Posterior vena cava (tissue), 2 donors: Measurements from ENCODE around the gene SEMA3A. TPM values are rescaled to one million over a fixed set of nuclear protein-coding genes. Genes with fewer than 3 reads are reported as not detected.
"Not testable (repeated sequence)": the region's sequence is repeated elsewhere in the genome, so short reads cannot be mapped to it uniquely, and the experiment has no call there.

Source experiments
- DNase-seq: peaks from one replicate; pipeline ENCODE4 v3.0.0-alpha.2; 2020; ENCODE audit warnings: low spot score
- intact Hi-C, 2 donors: fragments of 100-400 bp; cut with DNase I; formaldehyde crosslinking; loops; one replicate each; pipeline versions ENCODE4 v1.14.1 to v1.14.2; 2022 to 2023
- long read RNA-seq, 2 donors: library from polyadenylated mRNA; unstranded; transcript quantifications; one replicate each; pipeline ENCODE4 v2.0.0, GENCODE V29; 2020 to 2021
- total RNA-seq, 2 donors: library from RNA; stranded (reverse); fragmentation: NEBNext Ultra II Directional; extraction: Animal tissue kit (Norgen Biotek cat#: 25700); gene quantifications; one replicate each; pipeline ENCODE4 v1.2.1, GENCODE V29; 2021
- donor health status: DM: yes; HTN: yes; CAD: no.
- donor health status: DM: yes; HTN: yes; CAD: no.

Gene SEMA3A
- 10 to 100 TPM; 10.9 to 19.4 TPM for total RNA-seq
- long read RNA-seq, donor 1, partial matches to known transcripts, result 0 of 5 reads
- long read RNA-seq, donor 1, other reads (novel, unspliced or antisense), result 5 of 5 reads
- long read RNA-seq, donor 2, full-length matches to known transcripts, result 3 of 6 reads
- long read RNA-seq, donor 2, partial matches to known transcripts, result 0 of 6 reads
- long read RNA-seq, donor 2, other reads (novel, unspliced or antisense), result 3 of 6 reads

DNA sequence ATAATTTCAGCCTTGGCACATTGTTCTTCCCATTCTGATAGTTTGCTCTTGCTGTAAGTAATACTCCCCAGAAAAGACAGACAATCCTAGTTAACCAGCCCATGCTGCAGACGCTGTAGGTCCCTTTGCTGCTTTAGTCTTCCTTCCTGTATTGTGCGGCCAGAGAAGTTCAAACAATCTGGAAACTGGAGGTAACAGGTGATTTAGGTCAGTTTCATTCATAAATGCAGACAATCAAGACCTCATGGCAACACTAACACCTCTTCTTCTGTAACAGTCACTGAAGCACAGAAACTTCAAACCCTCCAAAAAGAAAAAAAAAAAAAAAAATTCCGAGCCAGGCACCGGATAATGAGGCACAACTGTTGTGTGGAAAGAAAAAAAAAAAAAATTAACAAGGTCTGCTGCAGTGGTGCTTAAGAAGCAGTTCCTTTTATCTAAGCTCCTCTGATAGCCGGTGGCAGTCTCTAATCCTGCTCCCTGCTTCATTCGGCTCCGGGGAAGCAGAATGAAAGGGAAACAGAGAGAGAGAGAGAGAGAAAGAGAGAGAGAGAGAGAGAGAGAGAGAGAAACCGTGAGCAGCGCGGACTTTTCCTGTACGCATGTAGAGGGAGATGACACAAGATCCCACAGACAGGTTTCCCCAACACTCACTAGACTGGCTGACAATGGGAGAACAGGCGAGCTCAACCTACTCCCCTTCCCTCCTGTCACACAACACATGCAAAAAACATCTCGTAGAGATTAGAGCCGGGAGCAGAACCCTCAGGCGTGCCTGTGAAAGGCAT lies at the start of gene SEMA3A:
Gene SEMA3A, minus strand, starts transcription at position 306 of the 788 bp plus-strand sequence. Its CDS starts 203 bp downstream, at position 103.
- no peak for DNase-seq
- intact Hi-C loops, result no loop called here

DNA sequence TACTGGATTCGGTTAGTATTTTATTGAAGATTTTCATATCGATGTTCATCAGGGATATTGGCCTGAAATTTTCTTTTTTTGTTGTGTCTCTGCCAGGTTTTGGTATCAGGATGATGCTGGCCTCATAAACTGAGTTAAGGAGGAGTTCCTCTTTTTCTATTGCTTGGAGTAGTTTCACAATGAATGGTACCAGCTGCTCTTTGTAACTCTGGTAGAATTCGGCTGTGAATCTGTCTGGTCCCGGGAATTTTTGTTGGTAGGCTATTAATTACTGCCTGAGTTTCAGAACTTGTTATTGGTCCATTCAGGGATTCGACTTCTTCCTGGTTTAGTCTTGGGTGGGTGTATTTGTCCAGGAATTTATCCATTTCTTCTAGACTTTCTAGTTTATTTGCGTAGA lies 48.4 kb upstream of the SEMA3A start:
- not testable (repeated sequence) for DNase-seq
- intact Hi-C loops, result loop anchor here in 1 of 2 donors (10.0 kb wide), 1 partner anchor 1312 kb away; no protein-coding TSS in a partner anchor

DNA sequence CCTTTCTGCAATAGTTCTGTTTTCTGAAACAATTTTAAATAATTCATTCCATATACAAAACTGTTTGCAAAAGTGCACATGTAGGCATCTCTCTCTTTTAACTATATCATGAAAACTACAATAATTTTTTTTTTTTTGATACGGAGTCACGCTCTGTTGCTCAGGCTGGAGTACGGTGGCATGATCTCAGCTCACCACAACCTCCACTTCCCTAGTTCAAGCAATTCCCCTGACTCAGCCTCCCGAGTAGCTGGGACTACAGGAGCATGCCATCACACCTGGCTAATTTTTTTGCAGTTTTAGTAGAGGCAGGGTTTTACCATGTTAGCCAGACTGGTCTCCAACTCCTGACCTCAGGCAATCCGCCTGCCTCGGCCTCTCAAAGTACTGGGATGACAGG lies 44.0 kb upstream of the SEMA3A start:
- intact Hi-C loops, result no loop called here
- DNase-seq, result no peak

DNA sequence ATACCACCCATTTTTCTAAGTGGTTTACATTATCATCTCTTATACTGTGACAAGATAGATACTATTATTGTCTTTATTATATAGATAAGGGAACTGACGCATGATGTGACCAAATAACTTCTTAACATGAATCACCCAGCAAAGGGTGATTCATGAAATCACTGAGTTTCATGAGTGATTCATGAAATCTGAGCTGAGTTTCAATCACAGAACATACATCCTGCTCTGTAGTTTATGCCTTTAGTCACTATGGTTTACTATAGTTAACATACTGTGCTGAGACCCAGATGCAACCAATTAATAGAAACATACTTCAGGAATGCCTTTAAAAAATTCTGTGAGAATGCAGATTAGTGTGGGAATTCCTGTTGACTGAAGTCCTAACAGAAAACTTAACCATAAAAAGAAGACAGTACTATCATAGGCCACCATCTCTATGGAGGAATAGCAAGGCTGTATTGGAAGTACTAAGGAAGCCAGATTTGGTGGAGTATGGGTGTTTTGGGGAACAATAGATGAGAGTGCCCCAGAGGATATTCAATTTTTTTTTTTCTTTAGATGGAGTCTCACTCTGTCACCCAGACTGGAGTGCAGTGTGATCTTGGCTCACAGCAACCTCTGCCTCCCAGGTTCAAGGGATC lies 43.1 kb upstream of the SEMA3A start:
- intact Hi-C loops, result no loop called here

DNA sequence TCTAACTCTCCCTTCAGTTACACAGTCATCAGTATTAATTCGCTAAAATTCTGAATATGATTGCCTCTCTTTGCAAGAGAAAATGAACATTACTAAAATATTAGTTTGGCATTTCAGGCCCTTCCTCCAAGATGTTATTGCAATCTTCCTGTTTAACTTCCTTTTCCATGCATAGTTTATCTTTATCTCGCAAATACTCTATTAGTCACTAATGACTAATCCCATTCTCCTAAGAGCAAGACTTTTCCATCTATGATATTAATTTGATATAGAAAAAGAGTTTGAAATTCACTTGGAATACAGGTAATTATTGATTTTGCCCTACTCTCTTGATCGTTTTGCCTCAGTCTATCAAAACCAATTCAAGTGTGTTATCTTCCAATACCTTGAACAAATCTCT lies 41.8 kb upstream of the SEMA3A start:
- intact Hi-C loops, result no loop called here
- no peak for DNase-seq

More for the DNA sequence above, 43.1 kb upstream of the SEMA3A start:
- no peak for DNase-seq

DNA sequence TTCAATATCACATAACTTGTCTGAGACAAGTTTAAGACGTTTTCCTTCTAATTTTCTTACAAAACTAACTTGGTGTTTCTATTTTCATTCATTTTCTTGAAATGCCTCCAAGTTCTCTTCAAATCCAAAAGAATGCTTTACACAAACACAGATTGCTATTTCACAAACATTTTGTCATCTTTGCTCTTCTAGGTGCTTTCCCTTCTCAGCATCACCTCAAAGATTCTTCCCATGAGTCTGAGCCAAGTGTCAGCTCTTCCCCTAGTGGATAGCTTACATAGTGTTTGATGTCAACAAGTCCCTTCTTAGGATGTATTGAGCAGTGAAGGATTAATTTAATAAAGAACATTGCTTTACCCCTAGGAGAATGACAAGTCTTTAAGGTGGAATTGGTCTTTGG lies 38.1 kb upstream of the SEMA3A start:
- DNase-seq, result no peak
- intact Hi-C loops, result no loop called here

DNA sequence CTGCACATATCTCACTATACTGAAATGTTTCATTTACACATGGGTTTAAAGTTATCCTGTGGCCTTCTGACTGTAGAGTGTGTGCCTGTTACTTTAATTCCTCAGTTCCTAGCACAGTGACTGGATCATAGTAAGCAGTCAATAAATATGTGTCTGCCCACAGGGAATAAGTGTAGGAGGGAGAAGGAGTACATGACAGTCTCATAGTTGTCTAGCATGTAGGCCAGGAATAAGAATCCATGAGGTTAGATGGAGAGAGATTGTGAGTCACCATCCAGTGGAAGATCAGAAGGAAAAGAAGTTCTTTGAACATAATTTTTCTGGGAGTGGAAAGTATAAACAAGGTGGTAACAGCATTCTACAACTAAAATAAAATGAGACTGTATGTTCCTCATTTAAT lies 36.6 kb upstream of the SEMA3A start:
- intact Hi-C loops, result loop anchor here in 1 of 2 donors (1.0 kb wide), 1 partner anchor 46 kb away; no protein-coding TSS in a partner anchor

DNA sequence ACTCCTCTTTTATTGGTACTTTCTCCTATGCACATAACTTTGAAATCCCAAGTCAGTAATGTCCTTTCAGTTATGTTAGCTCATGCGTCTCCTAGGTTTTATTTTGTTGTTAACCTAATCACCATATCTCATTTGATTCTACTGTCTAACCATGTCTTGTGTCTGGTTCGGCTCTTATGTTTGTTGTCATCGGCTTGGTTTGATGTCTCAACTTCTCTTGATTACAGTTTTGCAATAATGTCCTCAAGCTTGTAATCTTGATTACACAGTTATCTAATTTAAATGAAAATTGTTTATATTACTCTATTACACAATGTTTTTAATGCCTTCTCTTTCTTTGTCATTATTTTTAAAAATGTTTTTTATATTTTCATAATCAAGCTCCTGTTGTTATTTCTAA lies 35.9 kb upstream of the SEMA3A start:
- intact Hi-C loops, result no loop called here
- no peak for DNase-seq

More for the DNA sequence above, 36.6 kb upstream of the SEMA3A start:
- DNase-seq, result no peak

DNA sequence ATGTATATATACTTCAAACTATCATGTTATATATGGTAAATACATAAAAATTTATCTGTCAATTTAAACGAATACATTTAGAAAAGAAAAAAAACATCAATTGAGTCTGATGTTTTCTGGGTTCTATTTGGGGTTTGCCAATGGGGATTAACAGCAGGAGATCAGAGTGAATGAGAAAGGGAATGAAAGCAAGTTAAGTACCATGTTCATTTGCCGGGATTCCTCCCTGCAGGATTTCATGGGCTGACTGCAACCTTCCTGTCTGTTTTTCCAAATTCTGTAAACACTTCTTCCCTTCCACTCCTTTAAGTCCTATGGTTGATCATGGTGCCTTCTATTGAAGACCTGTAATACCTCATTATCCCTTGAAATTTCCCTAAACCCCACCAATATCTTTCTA lies 33.9 kb upstream of the SEMA3A start:
- intact Hi-C loops, result loop anchor here in 1 of 2 donors (5.0 kb wide), 1 partner anchor 719 kb away; no protein-coding TSS in a partner anchor
- no peak for DNase-seq

DNA sequence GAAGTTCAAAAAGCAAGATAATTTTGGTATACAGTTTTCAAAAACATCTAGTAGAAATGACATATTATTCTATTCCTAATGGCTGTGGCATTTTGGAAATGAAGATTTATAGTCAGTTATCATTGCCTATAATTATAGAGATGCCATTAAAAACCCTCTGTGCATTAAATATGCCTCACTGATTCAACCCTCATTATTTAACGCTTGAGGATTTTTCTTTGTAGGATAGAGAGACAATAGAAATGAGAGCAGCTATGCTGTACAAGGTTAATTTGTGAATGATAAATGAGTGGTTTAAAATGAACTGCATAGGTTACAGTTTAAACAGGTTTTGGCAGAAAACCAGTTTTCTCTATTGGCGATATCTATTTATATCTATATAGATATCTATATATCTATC lies 32.2 kb upstream of the SEMA3A start:
- no peak for DNase-seq
- intact Hi-C loops, result loop anchor here in 1 of 2 donors (5.0 kb wide), 1 partner anchor 721 kb away; no protein-coding TSS in a partner anchor

DNA sequence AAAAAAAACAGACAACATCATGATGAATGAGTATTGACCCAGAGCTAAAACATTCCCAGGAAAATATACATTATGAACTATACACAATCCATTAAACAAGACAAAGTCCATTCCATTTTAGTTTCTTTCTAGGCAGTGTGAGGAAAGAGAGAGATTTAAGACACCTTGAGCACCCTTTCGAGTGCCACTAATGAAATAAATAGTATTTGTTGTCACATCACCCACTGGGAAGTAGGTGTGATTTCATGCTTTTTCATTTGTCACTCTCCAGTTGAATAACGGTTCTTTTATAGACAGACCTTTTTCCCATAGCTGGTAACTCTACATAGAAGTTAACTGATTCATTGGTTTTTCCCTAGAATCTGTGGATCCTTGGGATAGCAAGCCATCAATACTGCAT lies 29.9 kb upstream of the SEMA3A start:
- no peak for DNase-seq
- intact Hi-C loops, result no loop called here

DNA sequence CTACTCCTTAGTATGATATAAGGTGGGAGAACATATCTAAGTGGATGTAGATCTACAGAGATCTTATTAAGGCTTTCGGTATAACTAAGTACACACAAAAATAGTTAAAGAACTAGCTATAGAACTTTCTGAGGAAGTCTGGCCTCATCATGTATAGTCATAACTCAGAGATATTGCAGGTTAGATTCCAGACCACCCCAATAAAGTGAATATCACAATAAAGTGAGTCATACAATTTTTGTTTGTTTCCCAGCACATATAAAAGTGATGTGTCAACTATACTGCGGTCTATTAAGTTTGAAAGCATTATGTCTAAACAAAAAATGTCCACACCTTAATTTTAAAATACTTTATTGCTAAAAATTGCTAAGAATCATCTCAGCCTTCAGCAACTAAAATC lies 24.7 kb upstream of the SEMA3A start:
- intact Hi-C loops, result no loop called here
- DNase-seq, result no peak

DNA sequence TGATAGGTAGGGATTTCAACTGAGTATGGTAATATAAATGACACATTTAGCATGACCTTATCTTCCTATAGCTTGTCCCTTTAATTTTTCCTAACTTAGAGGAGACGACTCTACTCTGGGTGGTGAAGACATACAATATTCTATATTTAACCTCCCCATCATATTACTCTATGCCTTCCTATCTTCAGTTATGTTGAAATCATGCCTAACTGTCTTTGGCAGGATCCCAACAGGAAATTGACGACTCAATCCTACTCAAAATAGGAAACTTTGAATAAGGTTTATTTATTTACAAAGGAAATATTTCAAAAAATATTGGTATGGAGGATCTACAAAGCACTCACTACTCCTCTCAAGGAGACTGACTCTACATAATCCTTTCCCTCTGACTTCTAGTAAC lies 24.1 kb upstream of the SEMA3A start:
- DNase-seq, result no peak
- intact Hi-C loops, result no loop called here

DNA sequence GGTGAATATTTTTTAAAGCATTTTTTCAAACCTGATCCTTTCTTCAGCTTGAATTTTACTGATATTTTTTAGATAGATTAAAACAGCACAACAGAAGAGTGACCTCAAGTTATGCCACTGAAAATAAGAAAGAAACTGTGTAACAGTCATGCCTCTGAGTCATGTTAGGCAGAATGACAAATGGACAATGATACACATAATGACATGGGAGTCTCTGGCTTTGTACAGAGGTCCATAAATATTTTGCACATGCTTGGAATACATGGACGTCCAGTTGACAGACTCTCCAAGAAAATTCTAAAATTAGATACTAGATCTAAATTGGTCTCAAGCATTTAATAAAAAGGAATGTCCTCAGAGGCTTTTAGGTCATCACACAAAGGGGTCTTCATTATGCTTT lies 21.9 kb upstream of the SEMA3A start:
- no peak for DNase-seq

DNA sequence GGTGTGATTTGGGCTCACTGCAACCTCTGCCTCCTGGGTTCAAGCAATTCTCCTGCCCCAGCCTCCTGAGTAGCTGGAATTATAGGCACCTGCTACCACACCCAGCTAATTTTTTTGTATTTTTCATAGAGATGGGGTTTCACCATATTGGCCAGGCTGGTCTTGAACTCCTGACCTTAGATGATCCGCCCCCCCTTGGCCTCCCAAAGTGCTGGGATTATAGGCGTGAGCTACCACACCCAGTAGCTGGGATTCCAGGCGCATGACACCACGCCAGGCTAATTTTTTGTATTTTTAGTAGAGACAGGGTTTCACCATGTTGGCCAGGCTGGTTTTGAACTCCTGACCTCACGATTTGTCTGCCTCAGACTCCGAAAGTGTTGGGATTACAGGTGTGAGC lies 20.2 kb upstream of the SEMA3A start:
- DNase-seq, intact Hi-C loops: not testable (repeated sequence)

More for the DNA sequence above, 21.9 kb upstream of the SEMA3A start:
- intact Hi-C loops, result no loop called here

DNA sequence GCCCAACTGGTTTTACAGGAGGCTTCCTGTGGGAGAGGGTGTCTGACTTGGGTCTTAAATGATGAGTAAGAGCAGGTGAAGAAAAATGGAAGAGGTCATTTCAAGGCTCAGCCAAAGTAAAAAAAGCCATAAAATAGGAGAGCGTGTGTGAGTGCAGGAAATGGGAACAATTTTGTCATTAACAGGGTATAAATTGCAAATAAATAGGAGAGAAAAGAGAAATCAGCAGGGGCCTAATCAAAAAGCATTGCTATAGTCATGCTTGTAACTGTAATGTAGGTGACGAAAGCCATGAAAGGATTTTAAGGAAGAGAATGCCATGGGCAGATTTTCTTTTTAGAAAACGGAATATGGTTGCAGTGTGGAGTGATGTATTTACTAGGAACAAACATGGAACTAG lies 15.7 kb upstream of the SEMA3A start:
- intact Hi-C loops, result no loop called here
- DNase-seq, result no peak

DNA sequence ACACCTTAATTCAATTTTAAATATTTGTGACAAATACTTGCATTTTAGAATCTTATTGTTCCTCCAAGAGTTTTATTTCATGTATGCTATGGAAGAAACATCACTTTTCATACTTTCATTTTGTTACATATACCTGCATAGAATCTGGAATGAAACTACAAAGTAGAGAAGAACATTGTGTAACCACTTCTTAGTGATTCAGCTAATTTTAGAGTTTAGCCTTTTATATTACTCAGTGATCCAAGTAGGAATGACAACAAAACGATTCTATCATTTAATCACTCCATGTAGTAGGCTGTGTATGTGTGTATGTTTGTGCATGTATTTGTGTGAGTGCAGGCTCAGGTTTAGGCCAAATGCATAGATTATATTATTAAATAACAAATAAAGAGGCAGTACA lies 14.4 kb upstream of the SEMA3A start:
- intact Hi-C loops, result no loop called here
- no peak for DNase-seq

DNA sequence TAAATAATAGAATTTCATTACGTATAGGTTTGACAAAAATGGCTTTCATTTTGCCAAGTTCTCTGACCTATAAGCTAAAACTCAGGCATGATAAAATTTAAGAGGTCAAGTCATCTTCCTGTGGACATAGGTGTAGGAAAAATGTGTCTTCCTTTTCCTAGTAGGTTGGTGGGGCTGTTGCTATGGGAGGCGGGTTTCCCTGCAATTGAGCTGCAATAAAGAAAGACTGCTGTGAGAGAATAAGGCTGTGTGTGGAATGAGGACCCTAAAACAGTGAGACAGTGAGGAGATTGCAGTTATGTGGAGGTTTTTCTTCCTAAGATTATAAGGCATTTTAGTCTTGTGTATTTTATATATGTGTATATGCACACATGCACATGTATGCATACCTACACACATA lies 13.0 kb upstream of the SEMA3A start:
- no peak for DNase-seq
- intact Hi-C loops, result no loop called here

DNA sequence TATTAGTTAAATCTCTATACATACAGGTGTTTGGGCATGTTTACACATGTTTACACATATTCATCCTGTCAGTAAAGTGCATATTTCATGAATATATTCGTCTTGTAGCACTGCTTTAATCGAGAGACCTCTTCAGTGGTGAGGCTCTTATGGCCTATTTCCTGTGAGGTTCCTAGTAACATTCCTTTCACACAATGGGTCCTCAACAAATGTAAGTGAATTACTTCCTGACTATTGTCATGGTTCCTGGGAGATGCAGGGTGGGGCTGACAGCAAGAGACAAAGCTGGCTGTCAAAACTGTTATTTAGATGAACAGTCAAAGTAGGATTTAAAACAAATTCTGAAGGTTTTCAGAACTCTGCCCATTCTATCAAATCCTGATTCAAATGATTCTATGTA lies 12.4 kb upstream of the SEMA3A start:
- DNase-seq, result no peak
- intact Hi-C loops, result no loop called here

DNA sequence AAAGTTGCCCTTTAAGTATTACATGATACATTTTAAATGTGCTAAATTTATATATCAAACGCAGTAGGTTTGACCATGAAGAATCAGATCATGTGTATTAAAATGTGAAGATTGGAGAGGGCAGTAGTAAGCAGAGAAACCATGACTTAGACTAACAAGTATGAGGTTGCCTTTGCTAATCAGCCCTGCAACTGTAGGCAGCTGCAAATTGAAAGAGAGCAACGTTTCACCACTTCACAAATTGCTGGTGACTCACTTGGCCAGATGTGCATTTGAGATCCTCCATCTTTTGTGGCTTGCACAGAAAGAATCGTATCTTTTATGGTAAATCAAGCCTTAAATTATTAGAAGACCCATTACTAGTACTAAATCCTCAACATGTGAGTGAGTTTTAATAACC lies 10.1 kb upstream of the SEMA3A start:
- intact Hi-C loops, result no loop called here
- no peak for DNase-seq
